Natural killer cell (primary cell): Measurements from ENCODE around the gene BLM. TPM values are rescaled to one million over a fixed set of nuclear protein-coding genes. Genes with fewer than 3 reads are reported as not detected.

Experiments
- ATAC-seq, 3 donors: fragments of 150-1000 bp in 2 of 3; fragments of 200-7000 bp in 1 of 3; cut with Tn5 transposase; 1 replicate in 1 of 3; 2 replicates in 2 of 3; pipeline ENCODE4 v1.10.0; 2021; ENCODE audit warnings: mild to moderate bottlenecking in 2 of 3, moderate library complexity in 2 of 3
- DNase-seq, 2 donors: peaks; one replicate each; pipeline versions ENCODE4 v3.0.0 to v3.0.0-alpha.2; 2013 to 2021; ENCODE audit warnings: mixed read lengths in 1 of 2
- H3K27ac ChIP-seq: one replicate; pipeline ENCODE4 v1.5.1; 2013; ENCODE audit warnings: mild to moderate bottlenecking, low read length
- H3K27me3 ChIP-seq: one replicate; pipeline ENCODE4 v1.6.1; 2013; ENCODE audit warnings: low read length; ENCODE audit not compliant: control insufficient read depth, insufficient read depth
- H3K36me3 ChIP-seq: one replicate; pipeline ENCODE4 v1.6.1; 2013; ENCODE audit warnings: low read length; ENCODE audit not compliant: control insufficient read depth, insufficient read depth
- H3K4me1 ChIP-seq: one replicate; pipeline ENCODE4 v1.6.1; 2013; ENCODE audit warnings: low read length; ENCODE audit not compliant: control insufficient read depth, insufficient read depth
- H3K4me3 ChIP-seq: one replicate; pipeline ENCODE4 v1.5.1; 2013; ENCODE audit warnings: low read length
- H3K9me3 ChIP-seq: one replicate; pipeline ENCODE4 v1.6.1; 2013; ENCODE audit warnings: low read length; ENCODE audit not compliant: control insufficient read depth, insufficient read depth
- H3K27ac Mint-ChIP-seq, 2 donors: one replicate each; pipeline ENCODE4 v1.8.0; 2022; ENCODE audit warnings: mild to moderate bottlenecking in 2 of 2, mixed read lengths in 2 of 2, moderate library complexity in 1 of 2
- H3K27me3 Mint-ChIP-seq, 2 donors: one replicate each; pipeline ENCODE4 v1.8.0; 2022; ENCODE audit warnings: low read depth in 2 of 2, mixed read lengths in 2 of 2
- H3K36me3 Mint-ChIP-seq: one replicate; pipeline ENCODE4 v1.8.0; 2022; ENCODE audit warnings: mixed read lengths
- H3K4me1 Mint-ChIP-seq, 2 donors: one replicate each; pipeline ENCODE4 v1.8.0; 2022; ENCODE audit warnings: mixed read lengths in 2 of 2
- H3K4me3 Mint-ChIP-seq: one replicate; pipeline ENCODE4 v1.8.0; 2022; ENCODE audit warnings: mild to moderate bottlenecking, moderate library complexity, mixed read lengths
- H3K9me3 Mint-ChIP-seq, 2 donors: one replicate each; pipeline ENCODE4 v1.8.0; 2022; ENCODE audit warnings: mixed read lengths in 2 of 2
- WGBS: methylation state at CpG from one replicate; pipeline ENCODE4 v1.1.7; 2013; ENCODE audit warnings: missing lambda C conversion rate; ENCODE audit not compliant: insufficient coverage; 5-methylcytosine and 5-hydroxymethylcytosine counted together
- intact Hi-C: fragments of 100-400 bp; cut with micrococcal nuclease; formaldehyde crosslinking; loops from one replicate; pipeline ENCODE4 v1.14.2; 2022
- total RNA-seq, 4 donors: library from RNA; stranded (reverse); fragments of 120-200 nt in 1 of 4; gene quantifications; one replicate each; pipeline versions ENCODE4 v1.2.3 to v1.2.4, GENCODE V29; 2013 to 2022
- TF ChIP-seq, protein P1 (sequence below): fragments of 200-600 bp; IDR thresholded peaks from one replicate; pipeline ENCODE4 v1.8.0; 2022; ENCODE audit warnings: antibody characterized with exemption

Gene BLM
- total RNA-seq, 3 donors from 2014 or later (not counting 1 experiment from before 2014, with no cell fraction given) = 9.9 to 15.9 (median 14.1) TPM

DNA sequence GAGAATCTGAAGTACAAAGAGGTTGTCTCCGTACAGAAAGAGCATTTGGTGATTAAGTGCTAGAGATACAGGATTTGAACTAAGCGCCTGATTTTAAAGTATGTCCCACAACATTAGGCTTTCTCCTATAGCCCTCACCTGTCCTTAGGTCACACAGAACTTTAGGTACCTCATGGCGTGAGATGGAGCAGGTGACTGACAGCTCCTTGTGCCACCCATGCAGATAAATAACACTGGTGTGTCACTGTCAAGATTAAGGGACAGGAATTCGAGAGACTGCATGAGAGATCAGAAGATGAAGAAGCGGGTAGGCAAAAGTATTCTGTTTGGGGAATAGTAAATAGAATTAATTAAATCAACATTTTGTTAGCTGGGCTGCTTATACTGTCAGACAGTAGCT, 1.1 kb downstream of the BLM start:
- Mint-ChIP-seq H3K27ac (peak overlapping the region; percentile 95 to 97), H3K36me3 (no peaks in the 10 kb centered on the region), H3K4me1 (peaks cover 37 to 39% of the 10 kb centered on the region in 2 donors), H3K9me3 (no peaks in the 10 kb centered on the region), H3K4me3 (peak overlapping the region; percentile 98), H3K27me3 (no peaks in the 10 kb centered on the region)
- Histone ChIP-seq H3K4me1 (peaks cover 5% of the 10 kb centered on the region), H3K27me3 (no peaks in the 10 kb centered on the region), H3K4me3 (no peak overlapping the region), H3K9me3 (no peaks in the 10 kb centered on the region), H3K36me3 (no peaks in the 10 kb centered on the region), H3K27ac (no peak overlapping the region)
- WGBS = 53% methylated on average over 5 of the region's 5 CpGs
- TF ChIP-seq, protein P1, sequence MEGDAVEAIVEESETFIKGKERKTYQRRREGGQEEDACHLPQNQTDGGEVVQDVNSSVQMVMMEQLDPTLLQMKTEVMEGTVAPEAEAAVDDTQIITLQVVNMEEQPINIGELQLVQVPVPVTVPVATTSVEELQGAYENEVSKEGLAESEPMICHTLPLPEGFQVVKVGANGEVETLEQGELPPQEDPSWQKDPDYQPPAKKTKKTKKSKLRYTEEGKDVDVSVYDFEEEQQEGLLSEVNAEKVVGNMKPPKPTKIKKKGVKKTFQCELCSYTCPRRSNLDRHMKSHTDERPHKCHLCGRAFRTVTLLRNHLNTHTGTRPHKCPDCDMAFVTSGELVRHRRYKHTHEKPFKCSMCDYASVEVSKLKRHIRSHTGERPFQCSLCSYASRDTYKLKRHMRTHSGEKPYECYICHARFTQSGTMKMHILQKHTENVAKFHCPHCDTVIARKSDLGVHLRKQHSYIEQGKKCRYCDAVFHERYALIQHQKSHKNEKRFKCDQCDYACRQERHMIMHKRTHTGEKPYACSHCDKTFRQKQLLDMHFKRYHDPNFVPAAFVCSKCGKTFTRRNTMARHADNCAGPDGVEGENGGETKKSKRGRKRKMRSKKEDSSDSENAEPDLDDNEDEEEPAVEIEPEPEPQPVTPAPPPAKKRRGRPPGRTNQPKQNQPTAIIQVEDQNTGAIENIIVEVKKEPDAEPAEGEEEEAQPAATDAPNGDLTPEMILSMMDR = no peak
- ATAC-seq (no peak), DNase-seq (no peak)
- intact Hi-C loops = no loop called here

DNA sequence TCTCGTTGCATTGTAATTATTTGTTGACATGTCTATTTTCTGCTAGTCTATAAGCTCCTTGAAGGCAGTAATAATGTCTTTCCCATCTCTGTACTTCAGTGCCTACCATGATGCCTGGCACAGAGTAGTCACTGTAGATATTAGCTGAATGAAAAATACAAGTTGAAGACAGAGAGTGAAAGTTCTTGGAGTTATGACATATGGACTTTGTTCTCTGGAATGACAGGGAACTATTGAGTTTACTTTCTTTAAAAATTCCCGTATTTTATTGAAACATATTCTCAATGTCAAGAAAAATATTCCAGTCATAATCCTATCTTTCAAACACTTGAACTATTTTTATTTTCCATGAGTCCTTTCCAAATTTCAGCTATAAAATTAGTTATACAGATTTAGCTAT, 3.0 kb downstream of the BLM start:
- no peak for ATAC-seq
- 91% methylated on average over 1 of the region's 2 CpGs for WGBS
- H3K27ac ChIP-seq = no peak overlapping the region
- TF ChIP-seq, protein P1 = no peak
- Mint-ChIP-seq H3K4me3 (peak overlapping the region; percentile 38), H3K9me3 (no peaks in the 10 kb centered on the region), H3K36me3 (no peaks in the 10 kb centered on the region), H3K27me3 (no peaks in the 10 kb centered on the region), H3K4me1 (peaks cover 37 to 39% of the 10 kb centered on the region in 2 donors), H3K27ac (no peak overlapping the region)
- intact Hi-C loops = no loop called here
- no peaks in the 10 kb centered on the region for H3K9me3 ChIP-seq
- no peak overlapping the region for H3K4me3 ChIP-seq
- no peaks in the 10 kb centered on the region for H3K27me3 ChIP-seq
- peaks cover 5% of the 10 kb centered on the region for H3K4me1 ChIP-seq
- peaks cover 3% of the 10 kb centered on the region for H3K36me3 ChIP-seq
- DNase-seq = no peak

DNA sequence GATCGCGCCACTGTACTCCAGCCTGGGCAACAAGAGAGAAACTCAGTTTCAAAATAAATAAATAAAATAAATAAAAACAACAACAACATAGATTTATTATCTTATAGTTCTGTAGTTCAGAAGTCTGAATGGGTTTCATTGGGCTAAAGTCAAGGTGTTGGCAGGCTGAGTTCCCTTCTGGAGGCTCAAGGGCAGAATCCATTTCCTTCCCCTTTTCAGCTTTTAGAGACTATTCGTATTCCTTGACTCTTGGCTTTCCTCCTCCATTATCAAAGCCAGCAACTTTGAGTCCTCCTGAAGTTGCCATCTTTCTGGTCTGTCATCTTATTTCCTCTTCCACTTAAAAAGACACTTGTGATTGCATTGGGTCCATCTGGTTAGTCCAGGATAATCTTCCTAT, 12.1 kb downstream of the BLM start:
- Histone ChIP-seq H3K4me3 (no peak overlapping the region), H3K36me3 (peaks cover 6% of the 10 kb centered on the region), H3K27ac (no peak overlapping the region), H3K4me1 (no peaks in the 10 kb centered on the region), H3K9me3 (no peaks in the 10 kb centered on the region), H3K27me3 (no peaks in the 10 kb centered on the region)
- peaks cover 0 to 5% of the 10 kb centered on the region in 2 donors for H3K4me1 Mint-ChIP-seq
- no peak overlapping the region for H3K4me3 Mint-ChIP-seq
- intact Hi-C loops = no loop called here
- no peaks in the 10 kb centered on the region for H3K9me3 Mint-ChIP-seq
- no peaks in the 10 kb centered on the region for H3K36me3 Mint-ChIP-seq
- 86% methylated on average over 3 of the region's 3 CpGs for WGBS
- ATAC-seq (no peak), DNase-seq (no peak)
- no peaks in the 10 kb centered on the region for H3K27me3 Mint-ChIP-seq
- TF ChIP-seq, protein P1 = no peak
- no peak overlapping the region for H3K27ac Mint-ChIP-seq

DNA sequence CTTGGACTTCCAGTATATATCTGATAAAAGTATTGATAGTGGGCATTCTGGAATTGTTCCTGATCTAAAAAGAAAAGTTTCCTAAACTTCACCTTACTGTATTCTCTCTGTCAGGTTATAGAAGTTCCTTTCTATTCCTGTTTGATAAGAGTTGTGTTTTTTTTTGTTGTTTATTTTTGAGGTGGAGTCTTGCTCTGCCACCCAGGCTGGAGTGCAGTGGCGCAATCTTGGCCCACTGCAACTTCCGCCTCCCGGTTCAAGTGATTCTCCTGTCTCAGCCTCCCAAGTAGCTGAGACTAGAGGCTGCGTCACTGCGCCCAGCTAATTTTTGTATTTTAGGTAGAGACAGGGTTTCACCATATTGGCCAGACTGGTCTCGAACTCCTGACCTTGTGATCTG, 13.1 kb downstream of the BLM start:
- ATAC-seq (no peak), DNase-seq (no peak)
- no peaks in the 10 kb centered on the region for H3K9me3 ChIP-seq
- H3K4me3 Mint-ChIP-seq = no peak overlapping the region
- no peaks in the 10 kb centered on the region for H3K27me3 ChIP-seq
- no peak overlapping the region for H3K27ac ChIP-seq
- TF ChIP-seq, protein P1 = no peak
- peaks cover 1 to 5% of the 10 kb centered on the region in 2 donors for H3K4me1 Mint-ChIP-seq
- no peak overlapping the region for H3K4me3 ChIP-seq
- H3K9me3 Mint-ChIP-seq = no peaks in the 10 kb centered on the region
- H3K36me3 Mint-ChIP-seq = no peaks in the 10 kb centered on the region
- intact Hi-C loops = no loop called here
- no peak overlapping the region for H3K27ac Mint-ChIP-seq
- H3K27me3 Mint-ChIP-seq = no peaks in the 10 kb centered on the region
- H3K36me3 ChIP-seq = peaks cover 2% of the 10 kb centered on the region
- 91% methylated on average over 6 of the region's 6 CpGs for WGBS
- H3K4me1 ChIP-seq = no peaks in the 10 kb centered on the region
